GM12878 (cell line): ENCODE results near the gene YY1.

Experiments used
- EP300 ChIP-seq, 2 experiments: fragments of 150-350 bp in 1 of 2; IDR thresholded peaks; 2 replicates each; pipeline ENCODE4 v1.6.1; 2011 to 2012; ENCODE audit warnings: low read depth in 2 of 2, low read length in 2 of 2, borderline replicate concordance in 1 of 2, improper control_type of control experiment in 1 of 2, inconsistent platforms in 1 of 2; ENCODE audit not compliant: control insufficient read depth in 1 of 2
- EZH2 ChIP-seq: IDR thresholded peaks from 2 replicates; pipeline ENCODE4 v1.6.1; 2012; ENCODE audit warnings: low read depth, mild to moderate bottlenecking, control low read depth, inconsistent platforms, low read length, borderline replicate concordance; ENCODE audit not compliant: control insufficient read depth
- NFXL1 ChIP-seq: fragments of 450-650 bp; IDR thresholded peaks from 2 replicates; pipeline ENCODE4 v1.6.1; 2017; ENCODE audit warnings: antibody characterized with exemption, mild to moderate bottlenecking, borderline replicate concordance
- PML ChIP-seq: IDR thresholded peaks from 2 replicates; pipeline ENCODE4 v1.6.1; 2012; ENCODE audit warnings: low read length, inconsistent platforms
- POLR2A ChIP-seq: IDR thresholded peaks from 2 replicates; pipeline ENCODE4 v1.6.1; 2011; ENCODE audit warnings: low read depth, mild to moderate bottlenecking, low read length
- POLR2AphosphoS2 ChIP-seq: IDR thresholded peaks from 2 replicates; pipeline ENCODE4 v1.6.1; 2011; ENCODE audit warnings: low read depth, mild to moderate bottlenecking, low read length, improper control_type of control experiment, moderate library complexity
- SIX5 ChIP-seq: IDR thresholded peaks from 2 replicates; pipeline ENCODE4 v1.6.1; 2011; ENCODE audit warnings: mild to moderate bottlenecking, low read depth, low read length, moderate library complexity; ENCODE audit not compliant: severe bottlenecking
- SREBF1 ChIP-seq: IDR thresholded peaks from 2 replicates; pipeline ENCODE4 v1.6.1; 2012; ENCODE audit warnings: mild to moderate bottlenecking, low read length
- SREBF2 ChIP-seq: IDR thresholded peaks from 2 replicates; pipeline ENCODE4 v1.6.1; 2012; ENCODE audit warnings: mild to moderate bottlenecking, low read length
- TF ChIP-seq, protein P1 (sequence below), 3 experiments: IDR thresholded peaks in 2 of 3; conservative IDR thresholded peaks in 1 of 3; 2 replicates each; pipeline ENCODE4 v1.5.1; 2011; ENCODE audit warnings: low read depth in 3 of 3, low read length in 3 of 3, mild to moderate bottlenecking in 3 of 3, control low read depth in 2 of 3, moderate library complexity in 2 of 3, inconsistent platforms in 1 of 3, mixed read lengths in 1 of 3; ENCODE audit not compliant: control insufficient read depth in 2 of 3, insufficient read depth in 1 of 3; ENCODE audit errors: extremely low read depth in 1 of 3
- TF ChIP-seq, protein P2 (sequence below): IDR thresholded peaks from 2 replicates; pipeline ENCODE4 v1.6.1; 2012; ENCODE audit warnings: mild to moderate bottlenecking, low read depth, low read length

DNA sequence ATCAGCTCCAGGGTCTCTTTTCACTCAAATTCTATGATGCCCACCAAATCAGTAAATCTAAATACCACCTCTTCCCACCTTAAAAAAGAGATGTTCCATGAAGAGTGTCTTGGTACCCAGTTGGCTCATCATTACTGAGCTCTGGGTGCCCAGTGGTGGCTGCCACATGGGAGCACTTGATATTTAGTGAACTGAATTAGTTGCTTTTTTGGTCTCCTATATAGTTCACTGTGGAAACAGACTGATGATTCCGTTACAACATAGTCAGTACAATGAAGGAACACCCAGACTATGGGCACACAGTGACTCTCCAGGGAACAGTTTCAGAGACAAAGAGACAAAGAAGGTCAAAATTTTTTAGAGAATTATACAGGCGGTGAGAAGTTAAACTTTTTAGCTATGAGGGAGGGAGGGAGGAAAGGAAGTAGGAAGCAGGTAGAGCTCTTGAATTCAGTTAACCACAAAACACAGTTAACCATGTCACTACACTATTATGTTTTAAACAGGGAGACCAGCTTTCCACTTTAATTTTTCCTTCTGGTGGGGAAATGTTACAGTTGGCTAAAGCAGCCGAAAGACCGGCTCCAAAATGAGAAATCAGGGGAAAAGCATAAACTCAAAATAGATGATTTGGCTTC, 14.6 kb upstream of the YY1 start:
- TF ChIP-seq, protein P1, sequence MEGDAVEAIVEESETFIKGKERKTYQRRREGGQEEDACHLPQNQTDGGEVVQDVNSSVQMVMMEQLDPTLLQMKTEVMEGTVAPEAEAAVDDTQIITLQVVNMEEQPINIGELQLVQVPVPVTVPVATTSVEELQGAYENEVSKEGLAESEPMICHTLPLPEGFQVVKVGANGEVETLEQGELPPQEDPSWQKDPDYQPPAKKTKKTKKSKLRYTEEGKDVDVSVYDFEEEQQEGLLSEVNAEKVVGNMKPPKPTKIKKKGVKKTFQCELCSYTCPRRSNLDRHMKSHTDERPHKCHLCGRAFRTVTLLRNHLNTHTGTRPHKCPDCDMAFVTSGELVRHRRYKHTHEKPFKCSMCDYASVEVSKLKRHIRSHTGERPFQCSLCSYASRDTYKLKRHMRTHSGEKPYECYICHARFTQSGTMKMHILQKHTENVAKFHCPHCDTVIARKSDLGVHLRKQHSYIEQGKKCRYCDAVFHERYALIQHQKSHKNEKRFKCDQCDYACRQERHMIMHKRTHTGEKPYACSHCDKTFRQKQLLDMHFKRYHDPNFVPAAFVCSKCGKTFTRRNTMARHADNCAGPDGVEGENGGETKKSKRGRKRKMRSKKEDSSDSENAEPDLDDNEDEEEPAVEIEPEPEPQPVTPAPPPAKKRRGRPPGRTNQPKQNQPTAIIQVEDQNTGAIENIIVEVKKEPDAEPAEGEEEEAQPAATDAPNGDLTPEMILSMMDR (IDR thresholded peaks at IDR 0.05 in 2 of 3, conservative IDR thresholded peaks at IDR 0.05 in 1 of 3; ENCODE audit: control insufficient read depth in 2 of 3, extremely low read depth in 1 of 3, insufficient read depth in 1 of 3, low read depth in 3 of 3, low read length in 3 of 3), result no peak
- TF ChIP-seq POLR2A (no peak), POLR2AphosphoS2 (no peak), NFXL1 (no peak), EP300 (IDR thresholded peaks at IDR 0.05; ENCODE audit: borderline replicate concordance in 1 of 2, control insufficient read depth in 1 of 2, low read depth in 2 of 2, low read length in 2 of 2) (no peak), EZH2 (no peak), SIX5 (no peak), SREBF1 (no peak), PML (no peak), SREBF2 (no peak)
- TF ChIP-seq, protein P2, sequence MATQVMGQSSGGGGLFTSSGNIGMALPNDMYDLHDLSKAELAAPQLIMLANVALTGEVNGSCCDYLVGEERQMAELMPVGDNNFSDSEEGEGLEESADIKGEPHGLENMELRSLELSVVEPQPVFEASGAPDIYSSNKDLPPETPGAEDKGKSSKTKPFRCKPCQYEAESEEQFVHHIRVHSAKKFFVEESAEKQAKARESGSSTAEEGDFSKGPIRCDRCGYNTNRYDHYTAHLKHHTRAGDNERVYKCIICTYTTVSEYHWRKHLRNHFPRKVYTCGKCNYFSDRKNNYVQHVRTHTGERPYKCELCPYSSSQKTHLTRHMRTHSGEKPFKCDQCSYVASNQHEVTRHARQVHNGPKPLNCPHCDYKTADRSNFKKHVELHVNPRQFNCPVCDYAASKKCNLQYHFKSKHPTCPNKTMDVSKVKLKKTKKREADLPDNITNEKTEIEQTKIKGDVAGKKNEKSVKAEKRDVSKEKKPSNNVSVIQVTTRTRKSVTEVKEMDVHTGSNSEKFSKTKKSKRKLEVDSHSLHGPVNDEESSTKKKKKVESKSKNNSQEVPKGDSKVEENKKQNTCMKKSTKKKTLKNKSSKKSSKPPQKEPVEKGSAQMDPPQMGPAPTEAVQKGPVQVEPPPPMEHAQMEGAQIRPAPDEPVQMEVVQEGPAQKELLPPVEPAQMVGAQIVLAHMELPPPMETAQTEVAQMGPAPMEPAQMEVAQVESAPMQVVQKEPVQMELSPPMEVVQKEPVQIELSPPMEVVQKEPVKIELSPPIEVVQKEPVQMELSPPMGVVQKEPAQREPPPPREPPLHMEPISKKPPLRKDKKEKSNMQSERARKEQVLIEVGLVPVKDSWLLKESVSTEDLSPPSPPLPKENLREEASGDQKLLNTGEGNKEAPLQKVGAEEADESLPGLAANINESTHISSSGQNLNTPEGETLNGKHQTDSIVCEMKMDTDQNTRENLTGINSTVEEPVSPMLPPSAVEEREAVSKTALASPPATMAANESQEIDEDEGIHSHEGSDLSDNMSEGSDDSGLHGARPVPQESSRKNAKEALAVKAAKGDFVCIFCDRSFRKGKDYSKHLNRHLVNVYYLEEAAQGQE, result no peak
